ENCODE results near the gene DAPK1.
"Not testable (repeated sequence)": the region's sequence is repeated elsewhere in the genome, so short reads cannot be mapped to it uniquely, and the experiment has no call there.

Gene DAPK1

DNA sequence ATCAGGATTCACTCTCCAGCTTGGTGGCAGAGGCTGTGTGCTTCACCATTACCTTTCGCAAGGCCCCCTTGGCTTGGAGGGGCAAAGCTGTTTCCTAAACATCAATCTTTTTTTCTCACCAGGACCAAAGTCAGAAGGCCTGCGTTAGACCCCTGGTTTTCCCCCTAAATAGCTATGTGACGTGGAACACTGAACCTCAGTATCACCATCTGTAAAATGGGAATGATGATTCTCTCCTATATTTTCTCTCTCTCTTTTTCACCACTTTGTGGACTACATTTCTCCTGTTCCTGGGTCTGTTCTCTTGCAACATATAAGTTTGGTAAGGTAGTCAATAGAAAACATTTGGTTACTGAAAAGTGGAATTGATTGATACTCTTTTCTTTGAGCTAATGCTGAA is 50.5 kb downstream of the DAPK1 start:
- DNase-seq = no peak

DNA sequence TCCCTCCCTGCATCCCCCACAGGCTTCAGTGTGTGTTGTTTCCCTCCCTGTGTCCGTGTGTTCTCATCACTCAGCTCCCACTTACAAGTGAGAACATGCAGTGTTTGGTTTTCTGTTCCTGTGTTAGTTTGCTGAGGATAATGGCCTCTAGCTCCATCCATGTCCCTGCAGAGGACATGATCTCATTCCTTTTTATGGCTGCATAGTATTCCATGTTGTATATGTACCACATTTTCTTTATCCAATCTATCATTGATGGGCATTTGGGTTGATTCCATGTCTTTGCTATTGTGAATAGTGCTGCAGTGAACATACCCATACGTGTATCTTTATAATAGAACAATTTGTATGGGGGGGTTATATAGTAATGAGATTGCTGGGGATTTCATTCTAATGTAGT is 51.4 kb downstream of the DAPK1 start:
- DNase-seq = not testable (repeated sequence)

DNA sequence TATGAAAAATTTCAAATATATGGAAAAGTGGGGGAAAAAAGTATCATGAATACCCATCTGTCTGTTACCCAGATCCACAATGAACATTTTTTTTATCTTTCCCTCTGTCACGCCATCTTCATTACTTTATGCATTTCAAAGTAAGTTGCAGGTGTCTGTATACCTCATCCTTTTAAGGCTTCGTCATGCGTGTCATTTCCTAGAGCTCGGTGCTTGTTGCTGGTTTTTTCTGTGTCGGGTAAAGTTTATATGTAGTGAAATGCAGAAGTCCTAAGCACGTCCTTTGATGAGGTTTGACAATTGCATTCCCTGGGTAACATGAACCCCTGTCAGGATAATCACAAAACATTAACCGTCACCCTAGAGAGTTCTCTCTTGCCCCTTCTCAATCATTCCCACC is 52.1 kb downstream of the DAPK1 start:
- DNase-seq = no peak

DNA sequence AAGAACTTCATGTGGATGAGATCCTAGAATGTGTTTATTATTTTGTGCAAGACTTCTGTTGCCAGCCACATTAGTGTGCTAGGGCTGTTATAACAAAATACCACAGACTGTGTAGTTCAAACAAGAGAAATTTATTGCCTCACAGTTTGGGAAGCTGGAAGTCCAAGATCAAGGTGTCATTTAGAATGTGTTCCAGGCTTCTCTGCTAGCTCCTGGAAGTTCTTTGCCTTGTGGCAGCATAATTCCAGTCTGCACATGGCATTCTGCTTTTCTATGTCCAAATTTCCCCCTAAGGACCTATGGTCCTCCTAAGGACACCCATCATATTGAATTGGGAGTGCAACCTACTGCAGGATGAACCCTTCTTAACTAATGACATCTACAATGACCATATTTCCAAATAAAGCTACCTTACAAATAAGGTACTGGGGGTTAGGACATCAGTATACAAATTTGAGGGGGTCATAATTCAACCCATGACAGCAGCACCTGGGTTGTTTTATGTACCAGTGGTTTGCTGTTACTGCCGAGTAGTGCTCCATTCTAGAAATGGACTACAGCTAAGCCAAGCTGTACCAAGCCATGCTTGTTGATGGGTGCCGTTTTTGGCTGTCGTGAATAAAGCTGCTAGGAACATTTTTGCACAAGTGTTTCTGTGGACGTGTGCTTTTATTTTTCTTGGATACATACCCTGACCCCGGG is 52.7 kb downstream of the DAPK1 start:
- no peak for DNase-seq

DNA sequence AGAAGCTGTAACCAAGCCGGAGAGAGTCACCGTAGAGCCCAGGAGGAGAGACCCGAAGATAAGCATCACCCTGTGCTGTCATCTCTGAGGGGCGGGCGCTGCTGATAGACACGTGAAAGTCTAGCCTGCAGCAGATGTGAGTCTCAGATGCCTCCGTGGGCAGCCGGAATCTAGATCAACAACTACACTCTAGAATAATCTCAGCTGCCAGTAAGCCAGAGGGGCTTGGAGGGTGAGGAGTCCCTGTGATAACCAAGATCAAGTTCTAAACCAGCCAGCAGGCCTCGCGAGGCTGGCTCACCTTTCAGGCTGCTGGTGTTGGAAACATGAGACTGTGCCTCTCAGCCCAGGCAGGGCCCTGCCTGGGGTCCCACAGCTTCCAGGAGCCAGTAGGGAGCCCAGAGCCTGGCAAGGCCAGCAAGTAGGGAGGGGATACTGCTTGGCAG is 54.1 kb downstream of the DAPK1 start:
- no peak for DNase-seq

DNA sequence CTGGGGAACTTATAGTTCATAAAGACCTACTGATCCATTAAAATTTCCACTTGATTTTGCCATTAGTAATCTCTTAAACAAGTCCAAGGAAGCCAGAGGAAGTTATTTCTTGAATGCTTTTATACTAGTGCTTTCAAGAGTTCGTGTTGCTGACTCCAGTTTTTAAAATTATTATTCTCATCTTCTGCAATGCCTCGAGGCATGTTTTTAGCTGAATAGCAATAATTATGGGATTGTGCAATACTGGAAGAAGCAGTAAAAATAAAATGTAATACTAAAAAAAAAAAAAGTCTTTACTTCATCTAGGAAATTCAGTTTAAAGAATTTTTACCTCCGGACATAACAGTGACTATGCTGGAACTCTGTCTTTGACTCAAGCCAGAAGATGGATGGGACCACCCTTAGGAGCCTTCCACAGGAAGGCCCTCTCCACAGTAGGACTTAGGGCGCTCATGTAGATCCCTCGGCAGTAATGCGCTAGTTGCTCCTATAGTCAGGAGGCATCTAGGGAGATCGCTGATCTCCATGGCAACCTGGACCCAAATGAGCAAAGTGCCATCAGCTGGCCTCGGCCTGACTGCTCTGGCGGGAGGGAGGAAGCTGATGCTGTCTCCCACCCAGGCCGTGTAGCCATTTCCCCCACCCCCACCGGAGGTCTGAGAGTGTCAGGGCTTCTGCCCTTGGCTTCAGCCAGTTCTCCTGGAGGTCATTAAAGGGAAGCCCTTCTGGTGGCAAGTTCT is 56.7 kb downstream of the DAPK1 start:
- DNase-seq = no peak

DNA sequence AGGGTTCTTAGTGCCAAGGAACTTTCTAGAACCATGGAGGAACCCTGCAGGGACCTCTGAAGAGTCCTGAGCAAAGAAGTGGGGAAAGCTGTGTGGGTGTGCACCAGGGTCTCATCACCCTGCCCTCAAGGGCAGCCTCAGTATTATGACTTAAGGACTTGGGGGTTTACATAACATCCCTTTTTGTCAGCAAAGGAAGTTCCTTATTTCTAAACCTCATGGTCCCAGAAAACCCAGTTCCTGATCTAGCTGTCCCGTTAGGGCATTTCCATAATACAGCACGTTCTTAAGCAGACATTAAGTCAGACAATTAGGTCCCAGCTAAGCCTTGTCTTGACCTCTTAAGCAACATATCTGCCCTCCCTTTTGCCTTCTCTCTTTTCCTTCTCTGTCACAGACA is 57.3 kb downstream of the DAPK1 start:
- peak; percentile 4 for DNase-seq

DNA sequence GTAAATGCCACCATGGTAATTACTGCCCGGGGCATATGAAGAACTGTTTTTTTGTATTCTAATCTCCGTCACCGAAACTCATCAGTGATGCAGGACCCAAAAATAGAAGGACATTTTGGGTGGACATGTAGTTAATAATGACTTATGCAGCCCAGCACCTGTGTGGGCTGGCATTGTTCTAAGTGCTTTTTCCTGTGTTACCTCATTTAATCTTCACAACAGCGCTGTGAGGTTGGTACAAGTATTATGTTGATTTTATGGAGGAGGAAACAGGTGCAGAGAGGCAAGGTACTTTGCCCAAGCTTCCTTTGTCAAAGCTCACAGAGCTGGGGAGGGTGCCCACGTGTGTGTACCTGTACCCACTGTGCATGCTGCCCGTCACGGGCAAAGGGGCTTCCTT is 58.4 kb downstream of the DAPK1 start:
- no peak for DNase-seq

DNA sequence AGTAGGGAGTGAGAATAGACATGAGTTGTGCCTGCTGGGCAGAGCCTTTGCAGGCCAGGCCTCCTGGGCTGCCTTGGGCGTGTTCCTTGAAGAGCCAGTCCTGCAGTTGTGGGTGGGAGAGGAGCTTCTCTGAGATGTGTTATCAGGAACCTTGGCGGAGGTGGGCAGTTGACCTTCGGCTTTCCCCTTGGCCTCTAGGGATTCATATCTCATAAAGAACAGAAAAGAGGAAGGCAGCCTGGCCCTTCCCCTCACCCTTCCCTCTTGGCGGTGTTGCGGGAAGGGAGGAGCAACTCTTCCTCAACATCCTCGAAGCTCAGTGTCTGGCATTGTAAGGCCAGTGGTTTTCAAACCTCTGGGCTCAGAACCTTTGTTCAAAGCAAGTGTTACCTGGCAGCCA is 59.2 kb downstream of the DAPK1 start:
- no peak for DNase-seq

DNA sequence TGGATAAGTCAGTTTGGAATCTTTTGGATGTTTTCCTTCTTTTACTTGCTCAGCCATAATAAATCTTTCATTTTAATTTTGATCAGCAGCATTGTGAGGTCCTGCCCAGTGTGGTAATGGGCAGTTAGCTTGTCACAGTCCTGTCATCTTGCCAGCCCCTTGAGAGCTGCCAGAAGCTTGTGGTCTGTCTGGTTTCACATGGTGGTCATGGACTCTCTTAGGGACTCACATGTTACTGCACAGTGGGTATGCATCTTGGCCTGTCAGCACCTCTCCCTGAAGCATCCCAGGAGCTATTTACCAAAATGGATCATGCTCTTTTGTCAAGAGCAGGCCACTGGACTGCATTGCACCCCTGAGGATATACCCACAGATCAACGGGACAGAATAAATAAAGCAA is 60.3 kb downstream of the DAPK1 start:
- no peak for DNase-seq

DNA sequence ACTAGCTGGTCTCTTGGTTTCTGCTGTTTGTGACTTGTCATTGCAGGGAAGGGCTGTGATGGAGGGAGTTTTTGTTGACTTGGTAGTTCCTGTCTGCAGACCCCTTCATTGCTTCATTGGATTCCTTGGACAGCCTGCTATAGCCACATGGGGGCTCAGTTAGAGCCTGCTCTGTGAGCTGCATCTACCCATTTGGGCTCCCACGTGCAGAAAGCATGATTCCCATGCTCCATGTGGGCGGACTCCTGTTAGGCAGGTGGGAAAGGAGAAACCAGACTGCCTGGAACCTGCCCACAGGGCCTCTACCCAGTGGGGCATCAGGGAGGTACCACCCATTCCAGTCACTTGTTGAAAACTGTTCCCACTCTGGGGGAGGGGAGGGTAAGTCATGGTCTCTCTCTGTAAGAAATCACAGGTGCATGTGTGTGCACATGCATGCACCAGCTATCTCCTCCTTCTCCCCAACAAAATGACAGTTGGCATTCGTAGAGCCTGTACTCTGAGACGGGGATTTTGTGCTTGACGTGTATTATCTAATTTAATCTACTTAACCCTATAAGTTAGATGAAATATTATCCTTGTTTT is 61.0 kb downstream of the DAPK1 start:
- DNase-seq = no peak

DNA sequence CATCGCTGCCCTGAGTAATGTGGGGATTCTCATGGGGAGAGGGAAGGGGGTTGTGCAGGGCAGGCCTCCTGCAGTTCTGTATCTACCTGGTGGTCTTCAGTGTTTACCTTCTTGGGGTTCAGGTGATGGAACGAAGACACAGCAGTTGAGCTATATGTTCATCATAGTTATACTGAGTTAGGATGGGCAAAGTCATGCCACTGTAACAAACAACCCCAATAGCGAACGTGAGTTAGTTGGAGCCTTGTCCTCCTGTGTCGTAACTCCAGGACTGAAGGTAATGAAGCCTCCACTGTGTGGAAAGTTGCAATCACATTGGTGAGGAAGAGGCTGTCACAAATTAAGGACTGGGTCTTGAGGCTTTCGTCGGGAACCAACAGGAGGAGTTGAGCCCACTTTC is 64.4 kb downstream of the DAPK1 start:
- no peak for DNase-seq

DNA sequence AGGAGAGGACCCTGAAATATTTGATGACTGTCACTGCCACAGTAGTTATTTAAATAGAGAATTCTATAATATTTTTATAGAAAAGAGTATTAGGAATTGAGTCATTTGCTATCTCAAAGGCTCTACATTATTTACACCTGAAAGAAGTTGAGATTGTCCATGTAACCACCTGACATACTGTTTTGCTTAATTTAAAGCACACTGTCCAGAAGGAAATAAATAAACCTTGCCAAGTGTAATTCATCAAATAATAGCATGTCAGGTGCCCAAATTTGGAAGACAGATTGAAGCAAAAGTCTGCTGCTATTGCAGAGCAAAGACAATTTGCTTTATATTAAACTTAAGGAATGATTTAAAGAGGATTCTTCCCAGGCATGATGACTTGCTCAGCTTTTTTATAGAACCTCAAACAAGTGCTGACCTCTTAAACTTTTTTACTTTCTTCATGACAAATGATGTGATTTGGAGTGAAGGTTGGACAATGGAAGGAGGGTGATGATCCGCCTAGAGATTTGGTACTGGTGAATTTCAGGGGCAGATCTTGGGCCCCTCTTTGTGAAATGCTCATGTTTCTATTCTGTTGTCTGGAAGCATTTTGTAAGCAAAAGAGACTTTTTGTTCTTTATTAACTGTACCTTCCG is 65.0 kb downstream of the DAPK1 start:
- DNase-seq = no peak

DNA sequence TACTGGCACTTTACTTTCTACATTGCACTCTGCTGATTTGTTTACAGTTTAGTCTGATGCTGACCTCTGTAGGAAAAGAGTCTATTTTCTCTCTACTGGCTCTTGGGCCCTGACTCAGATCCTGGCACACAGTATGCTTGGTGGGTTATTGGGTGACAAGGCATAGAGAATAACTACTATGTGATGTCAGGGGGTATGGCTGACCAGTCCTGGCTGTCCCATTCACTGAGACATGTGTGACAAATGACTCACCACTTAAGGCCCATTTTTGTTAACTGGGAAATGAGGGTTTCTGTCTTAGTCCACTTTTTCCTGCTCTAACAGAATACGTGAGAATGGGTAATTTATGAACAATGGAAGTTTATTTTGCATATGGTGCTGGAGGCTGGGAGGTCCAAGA is 66.4 kb downstream of the DAPK1 start:
- DNase-seq = no peak

DNA sequence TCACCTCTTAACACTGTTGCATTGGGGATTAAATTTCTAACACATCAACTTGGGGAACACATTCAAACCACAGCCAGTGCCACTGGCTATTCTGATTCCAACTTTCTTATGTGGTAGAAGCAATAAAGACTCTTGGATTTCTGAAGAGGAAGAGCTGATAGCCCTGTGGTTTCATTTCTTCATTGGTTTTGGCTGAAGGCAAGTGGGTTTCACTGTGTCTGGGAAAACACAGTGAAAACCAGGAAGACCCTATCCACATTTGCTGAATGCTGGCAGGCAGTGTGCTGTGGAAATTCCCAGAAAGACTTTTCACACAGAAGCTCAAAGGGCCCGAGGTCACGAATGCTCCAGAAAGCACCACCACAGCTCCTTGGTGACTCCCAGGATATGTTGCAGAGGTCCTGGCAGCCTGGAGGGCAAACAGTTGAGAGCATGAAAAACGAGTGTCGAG is 67.1 kb downstream of the DAPK1 start:
- no peak for DNase-seq

DNA sequence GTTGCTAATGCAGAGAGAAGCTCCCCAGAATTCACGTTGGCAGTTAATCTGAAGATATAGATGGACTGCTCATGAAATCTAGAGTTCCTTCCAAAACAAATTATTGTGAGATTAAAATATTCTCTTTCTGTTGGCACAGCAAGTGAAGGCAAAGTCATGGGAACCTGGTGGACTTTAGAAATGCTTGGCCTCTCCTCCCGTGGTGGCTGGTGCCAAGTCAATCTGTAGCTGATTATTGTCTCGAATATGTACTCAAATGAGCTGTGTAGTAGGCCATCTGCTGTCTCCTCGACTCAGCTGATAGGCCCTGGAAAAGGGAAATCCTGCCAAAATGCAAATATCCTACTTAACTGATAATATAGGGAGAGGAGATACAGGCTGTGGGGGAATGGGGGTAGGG is 69.3 kb downstream of the DAPK1 start:
- no peak for DNase-seq

DNA sequence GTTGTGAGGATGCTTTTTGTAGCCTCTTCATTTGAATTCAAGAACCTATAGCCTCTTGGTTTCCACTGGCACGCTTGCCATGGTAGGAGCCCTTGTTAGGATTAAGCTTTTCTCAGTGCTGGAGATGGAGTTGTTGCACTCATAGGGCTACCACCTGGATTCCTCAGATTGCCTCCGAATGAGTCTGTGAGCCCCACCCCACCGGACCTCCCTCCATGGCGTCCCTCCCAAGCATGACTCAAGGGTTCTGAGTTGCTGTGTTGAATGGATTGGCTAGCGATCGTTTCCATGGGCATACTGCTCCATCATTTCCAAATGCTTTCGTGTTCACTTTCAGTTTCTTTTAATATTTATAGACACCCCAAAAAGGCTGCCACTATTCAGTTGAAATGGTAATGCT is 69.9 kb downstream of the DAPK1 start:
- DNase-seq = no peak

DNA sequence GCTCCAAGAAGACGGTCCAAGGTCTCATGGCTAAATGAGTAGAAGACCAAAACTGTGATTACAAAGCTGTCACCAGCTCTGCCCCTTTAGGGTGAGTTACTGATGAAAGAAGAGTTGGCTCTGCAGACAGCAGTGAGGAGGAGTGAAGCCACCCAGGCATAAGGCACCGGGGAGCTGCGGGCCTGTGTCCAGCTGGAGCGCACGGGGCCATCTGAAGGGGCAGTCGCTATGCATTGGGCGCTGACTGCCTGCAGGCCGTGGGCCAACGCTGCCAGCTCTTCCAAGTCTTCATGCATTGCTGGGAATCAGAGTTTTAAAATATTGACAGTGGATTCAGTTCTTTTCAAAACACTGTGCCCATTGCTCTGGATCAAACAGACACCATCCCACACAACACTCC is 70.3 kb downstream of the DAPK1 start:
- no peak for DNase-seq

DNA sequence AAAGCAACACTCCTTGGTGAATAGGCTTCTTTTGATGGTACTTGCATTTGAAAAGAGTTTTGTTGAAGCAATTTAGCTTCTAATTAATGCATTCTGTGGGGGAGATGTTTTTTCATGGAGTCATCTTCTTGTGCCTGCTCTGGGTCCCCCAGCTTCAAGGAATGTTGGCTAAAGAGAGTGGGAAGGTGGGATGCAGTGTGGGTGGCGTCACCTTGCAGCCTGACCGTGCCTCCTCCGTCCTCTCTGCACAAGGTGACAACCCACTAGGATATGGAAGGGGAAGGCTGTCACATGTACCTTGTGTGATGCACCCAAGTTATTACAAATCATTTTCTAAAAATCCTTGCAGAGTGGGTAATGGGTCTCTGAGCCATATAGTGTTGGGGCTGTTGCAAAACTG is 70.7 kb downstream of the DAPK1 start:
- no peak for DNase-seq

DNA sequence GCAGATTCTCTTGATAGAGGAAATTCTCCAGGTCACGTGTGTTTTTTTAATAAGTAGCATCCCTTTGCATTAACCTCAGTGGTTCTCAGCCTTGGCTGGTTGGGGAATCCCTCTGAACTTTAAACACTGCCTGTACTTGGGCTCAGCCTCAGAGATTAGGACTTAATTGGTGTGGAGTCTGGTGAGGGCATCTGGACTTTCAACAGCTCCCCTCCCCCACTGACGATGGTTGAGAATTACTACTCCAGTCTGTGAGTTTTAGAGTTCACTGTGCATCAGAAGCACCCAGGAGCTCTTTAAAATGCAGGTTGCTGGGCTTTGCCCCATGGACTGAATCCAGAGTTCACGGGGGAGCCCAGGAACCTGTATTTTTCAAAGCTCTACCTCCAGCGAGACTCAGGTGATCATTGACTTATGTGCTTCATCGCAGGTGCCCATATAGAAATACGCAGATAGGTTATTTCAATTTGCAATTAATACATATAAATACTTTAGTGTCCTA is 71.4 kb downstream of the DAPK1 start:
- no peak for DNase-seq

DNA sequence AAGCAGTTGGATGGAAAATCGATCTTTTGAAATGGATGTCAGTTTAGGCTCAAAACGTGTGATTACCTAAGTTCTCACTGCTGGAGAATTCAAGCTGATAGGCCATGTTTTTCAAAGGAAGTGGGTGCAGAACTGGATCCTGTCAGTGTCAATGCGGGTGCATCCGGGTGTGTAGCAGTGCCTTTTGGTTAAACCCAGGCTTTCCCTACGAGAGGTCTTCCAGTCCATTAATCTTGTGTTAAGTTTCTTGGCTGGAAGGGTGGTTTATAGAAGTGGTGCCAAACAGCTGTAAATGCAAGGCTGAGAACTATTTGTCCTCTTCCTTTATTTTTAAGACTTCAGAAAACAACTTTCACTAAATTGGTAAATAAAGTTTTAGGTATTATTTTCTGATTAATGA is 71.9 kb downstream of the DAPK1 start:
- no peak for DNase-seq

DNA sequence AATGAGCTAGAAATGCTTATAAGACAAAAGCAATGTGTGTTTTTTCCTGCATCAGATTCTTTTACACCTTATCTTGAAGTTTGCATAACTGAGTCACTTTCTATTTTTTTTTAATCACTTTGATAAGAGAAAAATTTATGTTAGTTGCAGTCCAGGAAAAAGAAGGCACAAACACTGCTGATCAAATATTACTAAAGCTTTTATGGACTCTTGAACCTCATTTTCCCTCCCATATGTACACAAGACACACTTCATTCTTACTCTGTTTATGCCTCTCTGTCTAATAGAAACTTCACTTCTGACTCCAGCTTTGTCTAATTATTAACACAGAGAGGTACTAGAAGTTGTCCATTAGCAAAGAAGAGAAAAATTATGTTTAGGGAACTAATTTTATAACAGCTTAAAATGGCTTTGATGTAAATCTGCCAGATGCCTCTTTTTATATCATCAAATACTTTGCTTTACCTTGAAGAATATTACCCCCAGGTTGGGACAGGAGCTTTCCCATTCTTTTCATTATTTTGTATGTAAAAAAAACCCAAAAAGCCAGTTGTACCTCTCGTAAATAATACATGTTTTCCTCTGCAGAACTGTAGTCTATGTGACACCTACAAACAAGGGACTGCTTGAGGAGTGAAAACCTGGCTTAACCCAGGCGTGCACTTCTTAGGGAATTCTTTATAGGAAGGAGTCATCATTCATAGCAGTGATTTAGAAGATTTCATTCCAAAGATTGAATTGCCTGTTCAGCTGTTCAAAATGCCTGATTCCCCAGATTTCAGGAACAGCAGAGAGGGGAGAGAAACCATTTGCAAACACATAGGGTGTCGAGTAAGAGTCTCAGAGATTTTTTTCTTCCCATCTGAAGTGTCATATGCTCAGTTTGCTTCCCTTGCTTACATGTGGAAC is 72.6 kb downstream of the DAPK1 start:
- DNase-seq = no peak

DNA sequence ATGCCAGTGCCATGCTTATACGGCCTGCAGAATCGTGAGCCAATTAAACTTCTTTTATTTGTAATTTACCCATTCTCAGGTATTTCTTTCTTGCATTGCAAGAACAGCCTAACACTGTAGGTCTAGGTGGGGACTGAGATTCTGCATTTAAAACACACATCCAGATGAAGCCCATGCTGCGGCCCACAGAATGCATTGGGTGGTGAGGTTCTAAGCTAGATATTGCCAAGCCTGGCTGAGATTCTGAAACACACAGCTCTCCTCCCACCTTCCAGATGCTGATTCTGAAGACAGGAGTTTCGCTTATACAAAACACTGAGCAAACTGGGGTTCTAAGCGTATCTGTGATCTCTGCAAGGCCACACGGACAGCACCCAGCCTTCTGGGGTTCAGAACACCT is 75.1 kb downstream of the DAPK1 start:
- no peak for DNase-seq

Measured in CD4-positive, alpha-beta T cell treated with Interleukin-10 for 1 hour (primary cell).